T-helper 1 cell treated with Interleukin-12 subunit alpha and Interleukin-12 subunit beta and Interleukin-4 antibody, amounts not matched to agents 30 ng/mL and 1 ng/mL, for 36 hours (primary cell): ENCODE data around the gene HMX2. TPM values are rescaled to one million over a fixed set of nuclear protein-coding genes. Genes with fewer than 3 reads are reported as not detected.

ENCODE experiments used
- intact Hi-C: fragments of 100-400 bp; cut with micrococcal nuclease; formaldehyde crosslinking; loops from one replicate; pipeline ENCODE4 v1.15.1; 2024
- total RNA-seq: library from RNA; stranded (reverse); gene quantifications from 2 replicates; pipeline ENCODE4 v1.2.3, GENCODE V29; 2022

Gene HMX2, protein sequence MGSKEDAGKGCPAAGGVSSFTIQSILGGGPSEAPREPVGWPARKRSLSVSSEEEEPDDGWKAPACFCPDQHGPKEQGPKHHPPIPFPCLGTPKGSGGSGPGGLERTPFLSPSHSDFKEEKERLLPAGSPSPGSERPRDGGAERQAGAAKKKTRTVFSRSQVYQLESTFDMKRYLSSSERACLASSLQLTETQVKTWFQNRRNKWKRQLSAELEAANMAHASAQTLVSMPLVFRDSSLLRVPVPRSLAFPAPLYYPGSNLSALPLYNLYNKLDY
- total RNA-seq: not detected in 2 replicates

DNA sequence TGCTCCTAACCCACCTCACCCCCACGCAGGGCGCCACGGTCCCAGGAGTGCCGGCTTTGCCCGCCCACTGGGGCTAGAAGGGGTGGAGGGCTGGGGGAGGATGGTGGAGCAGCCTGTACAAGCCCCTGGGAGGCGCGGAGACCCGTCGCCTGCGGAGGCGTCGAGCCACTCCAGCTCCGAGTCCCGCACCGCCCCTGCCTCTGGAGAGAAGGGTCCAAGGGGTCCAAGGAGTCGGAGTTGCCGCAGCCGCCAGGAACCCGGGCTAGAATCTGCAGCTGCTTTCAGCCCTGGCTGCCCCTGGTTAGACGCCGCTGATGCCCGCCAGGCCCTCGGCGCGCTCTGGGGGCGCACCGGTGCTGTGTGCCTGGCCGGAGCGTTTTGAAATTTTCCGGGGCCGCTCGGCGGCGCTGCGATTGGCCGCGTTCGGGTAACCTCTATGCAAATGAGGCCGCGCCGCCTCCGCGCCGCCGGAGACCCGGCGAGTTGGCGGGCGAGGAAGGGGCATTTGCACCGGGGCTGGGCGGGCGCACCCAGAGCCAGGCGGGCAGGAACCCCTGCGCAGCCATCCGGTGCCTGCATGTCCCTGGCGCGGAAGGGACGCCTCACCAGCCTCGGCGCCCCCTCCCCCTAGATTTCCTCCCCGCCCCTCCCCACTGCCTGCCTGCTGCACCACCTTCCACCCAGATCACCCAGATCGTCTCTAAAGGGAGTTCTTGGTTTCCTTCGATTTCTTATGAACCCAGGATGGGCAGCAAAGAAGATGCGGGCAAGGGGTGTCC, at the start of gene HMX2:
TSS of gene HMX2 (plus strand) at position 502 of the 779 bp plus-strand sequence. CDS start at position 745, 243 bp downstream.
- intact Hi-C loops: loop anchor here (2.0 to 5.0 kb wide), 3 partner anchors 15 to 1299 kb away; no protein-coding TSS in a partner anchor

DNA sequence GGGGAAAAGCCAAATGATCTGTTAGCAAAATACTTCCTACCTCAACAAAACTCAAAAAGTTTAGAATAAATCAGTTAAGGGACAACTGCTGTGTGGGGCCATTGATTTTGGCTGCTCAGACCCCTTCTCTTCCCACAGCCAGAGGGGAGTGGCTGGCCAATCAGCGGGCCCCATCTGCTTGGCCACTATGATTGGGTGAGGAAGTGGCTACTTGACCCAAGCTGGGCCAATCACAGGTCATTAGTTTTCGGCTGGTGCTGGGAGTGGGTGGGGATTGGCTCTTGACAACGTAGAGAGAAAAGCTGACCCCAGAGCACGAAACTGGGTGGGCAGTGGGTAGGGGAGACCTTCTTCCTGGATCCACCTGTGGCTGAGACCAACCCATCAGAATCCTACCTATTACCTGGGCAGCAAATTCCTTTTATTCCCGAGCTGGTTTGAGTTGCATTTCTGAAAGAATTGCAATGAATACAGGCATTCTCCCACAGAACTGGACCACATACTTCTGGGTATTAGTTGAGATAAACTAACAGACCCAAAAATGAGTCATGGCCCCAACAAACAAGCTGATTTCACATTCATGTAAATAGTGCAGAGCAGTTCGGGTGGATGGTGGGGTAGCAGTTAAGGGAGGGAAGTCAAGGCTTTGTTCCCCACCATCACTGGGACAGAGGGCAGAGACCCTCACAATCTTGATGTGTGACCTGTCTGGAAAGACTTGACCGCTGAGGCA, 47.7 kb upstream of the HMX2 start:
- intact Hi-C loops: no loop called here

DNA sequence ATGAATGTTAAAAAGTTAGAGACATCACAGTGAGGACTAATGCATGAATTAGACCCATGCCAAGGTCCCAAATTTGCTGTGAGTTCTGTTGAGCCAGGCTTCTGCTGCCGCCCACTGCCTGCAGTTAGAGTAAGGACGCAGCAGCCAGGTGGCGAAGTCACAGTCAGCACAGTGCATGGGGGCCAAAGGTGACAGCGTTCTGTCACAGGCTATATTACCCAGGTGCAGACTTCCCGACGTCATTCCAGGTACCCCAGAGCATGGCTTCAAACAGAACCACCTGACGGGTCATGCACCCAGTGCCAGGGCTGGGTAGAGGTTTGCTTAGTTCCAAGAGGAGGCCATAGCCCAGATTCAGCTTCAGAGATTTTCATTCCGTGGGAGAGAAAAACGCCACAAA, 46.1 kb upstream of the HMX2 start:
- intact Hi-C loops: no loop called here

DNA sequence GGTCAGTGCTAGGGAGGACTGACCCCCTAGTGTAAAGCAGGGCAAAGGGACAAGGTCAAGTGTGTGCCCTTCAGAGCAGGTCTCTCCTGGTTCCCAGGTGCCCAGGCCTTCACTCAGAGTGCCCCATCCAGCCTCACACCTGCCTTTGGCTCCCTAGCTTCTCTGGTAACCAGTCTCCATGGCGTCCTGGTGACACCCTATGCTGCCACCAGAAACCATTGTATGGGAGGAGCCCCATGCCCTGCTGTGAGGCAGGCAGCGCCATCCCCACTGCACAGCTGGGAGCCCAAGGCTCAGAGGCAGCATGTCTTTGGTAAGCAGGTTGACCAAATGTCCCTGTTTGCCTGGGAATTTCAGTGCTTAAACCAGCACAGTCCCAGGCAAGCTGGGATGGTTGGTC, 45.3 kb upstream of the HMX2 start:
- intact Hi-C loops: no loop called here

DNA sequence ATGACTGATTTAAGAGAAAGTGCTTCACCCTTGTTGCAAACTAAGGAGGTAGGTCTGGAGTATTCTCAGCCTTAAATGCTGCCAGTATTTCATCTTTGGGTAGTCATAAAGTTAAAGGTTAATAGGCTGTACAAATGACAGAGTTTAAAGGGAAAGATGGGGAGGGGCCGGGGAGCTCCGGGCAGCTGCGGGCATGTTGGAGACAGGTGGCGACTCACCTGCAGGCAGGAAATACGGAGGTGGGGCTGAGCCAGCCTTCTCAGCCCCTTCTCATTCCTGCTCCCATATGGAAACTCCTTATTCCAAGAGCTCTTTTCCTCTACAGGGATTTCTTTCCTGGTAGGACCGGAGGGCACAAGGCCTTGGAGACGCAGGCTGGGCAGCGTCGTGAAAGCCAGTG, 44.0 kb upstream of the HMX2 start:
- intact Hi-C loops: no loop called here

DNA sequence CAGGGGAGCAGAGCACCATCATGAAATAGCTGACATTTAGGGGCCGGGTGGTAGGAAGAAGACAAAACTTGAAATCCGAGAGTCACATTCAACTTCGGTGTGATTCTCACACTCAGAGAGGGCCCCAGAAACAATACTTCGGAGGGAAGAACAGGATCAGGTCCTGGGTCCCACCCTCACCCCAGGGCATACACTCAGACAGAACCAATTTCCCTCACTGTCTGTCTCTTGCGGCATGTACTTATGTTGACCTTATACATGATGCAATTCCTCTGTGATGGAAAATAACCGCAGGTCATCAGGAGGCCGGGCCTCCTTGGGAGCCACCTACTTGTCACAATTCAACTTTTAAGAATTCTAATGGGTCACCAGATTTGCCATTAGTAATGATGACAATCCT, 38.5 kb upstream of the HMX2 start:
- intact Hi-C loops: no loop called here

DNA sequence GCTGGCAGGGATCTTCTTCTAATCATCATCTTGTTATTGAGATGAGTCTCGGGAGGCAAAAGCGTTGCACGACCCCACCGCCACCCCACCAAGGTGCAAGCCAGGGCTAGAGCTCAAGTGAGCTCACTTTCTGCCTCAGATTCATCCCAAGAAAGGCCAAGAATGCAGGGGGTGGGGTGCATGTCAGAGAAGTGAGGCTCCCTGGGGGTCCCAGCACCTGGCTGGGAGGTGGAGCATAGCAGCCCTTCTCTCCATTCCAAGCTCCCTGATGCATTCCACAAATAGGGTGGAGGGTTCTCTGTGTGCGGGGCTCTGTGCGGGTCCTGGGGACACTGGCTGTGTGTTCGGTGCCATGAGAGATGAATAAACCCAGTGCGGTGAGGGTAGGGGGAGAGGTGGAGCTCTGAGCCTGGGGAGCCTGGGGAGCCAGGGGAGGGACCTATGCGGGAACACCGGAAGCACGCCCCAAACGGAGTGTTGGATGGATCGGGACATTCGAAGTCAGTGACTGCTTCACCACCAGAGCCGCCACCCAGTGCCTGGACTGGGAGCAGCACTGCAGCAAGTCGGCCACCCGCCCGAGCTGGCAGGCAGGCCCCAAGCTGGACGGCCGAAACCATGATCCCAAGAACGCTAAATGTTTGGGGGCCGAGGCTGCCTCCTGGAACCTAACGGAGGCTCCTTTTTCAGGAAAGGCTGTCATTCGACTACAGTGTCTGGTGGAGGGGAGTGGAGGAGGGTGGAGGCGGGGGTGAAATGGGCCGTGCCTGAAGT, 30.1 kb upstream of the HMX2 start:
- intact Hi-C loops: no loop called here

DNA sequence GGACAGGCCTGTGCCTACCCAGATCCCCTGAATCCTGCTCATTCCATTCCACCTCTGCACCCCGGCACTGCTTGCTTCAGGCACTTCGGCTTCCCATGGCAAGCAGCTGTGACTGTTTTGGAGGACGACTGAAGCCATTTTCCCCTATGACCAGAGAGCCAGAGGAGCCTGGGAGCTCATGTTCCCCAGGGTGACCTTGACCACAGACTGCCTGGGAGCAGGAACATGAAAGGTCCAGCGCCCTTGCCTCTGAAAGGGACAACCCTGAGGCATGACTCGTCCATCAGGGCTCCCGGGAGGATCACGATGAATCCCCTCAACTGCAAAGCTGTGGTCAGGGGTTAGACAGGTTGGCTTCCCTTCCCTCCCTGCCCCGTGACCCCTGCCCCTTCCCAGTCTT, 28.9 kb upstream of the HMX2 start:
- intact Hi-C loops: no loop called here

DNA sequence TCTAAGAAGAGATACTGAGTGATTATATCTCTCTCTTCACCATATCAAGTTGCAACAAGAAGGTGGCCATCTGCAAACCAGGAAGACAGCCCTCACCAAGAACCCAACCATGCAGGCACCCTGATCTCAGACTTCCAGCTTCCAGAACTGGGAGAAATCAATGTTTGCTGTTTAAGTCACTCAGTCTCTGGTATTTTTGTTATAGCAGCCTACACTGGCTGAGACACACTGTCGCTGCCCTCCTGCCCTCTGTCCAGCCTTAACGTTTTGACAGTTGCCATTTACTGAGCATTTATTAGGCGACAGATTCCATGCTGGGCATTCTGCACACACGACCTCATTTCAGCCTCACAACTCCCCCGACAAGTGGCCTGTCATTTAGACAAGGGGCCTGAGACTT, 21.7 kb upstream of the HMX2 start:
- intact Hi-C loops: no loop called here

DNA sequence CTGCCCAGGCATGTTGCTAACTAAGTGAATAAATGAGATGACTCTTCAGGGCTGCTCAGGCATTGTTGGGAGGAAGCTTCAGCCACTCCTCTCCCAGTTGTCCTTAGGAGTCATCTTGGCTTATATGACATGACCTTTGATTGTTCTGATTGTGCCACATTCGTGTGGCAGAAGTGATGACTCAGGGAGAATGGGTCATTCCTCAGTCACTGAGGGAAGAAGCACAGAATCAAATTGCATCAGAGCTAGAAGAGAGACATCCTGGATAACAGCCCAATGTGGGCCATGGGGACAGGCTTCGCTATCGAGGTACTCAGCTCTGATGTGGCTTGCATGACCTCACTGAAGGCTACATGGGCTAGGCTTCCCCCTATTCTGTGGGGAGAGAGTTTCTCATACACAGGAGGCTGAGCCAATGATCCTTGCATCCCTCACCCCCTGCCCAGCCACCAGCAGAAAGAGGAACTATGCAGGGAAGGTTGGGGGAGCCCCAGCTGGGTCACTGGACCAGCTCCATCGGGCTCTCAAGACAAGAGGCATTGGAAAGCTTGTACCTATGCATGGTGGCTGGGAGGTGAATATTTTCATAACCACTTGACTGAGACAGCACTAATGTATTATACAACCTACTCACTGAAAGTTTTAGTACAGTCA, 18.2 kb upstream of the HMX2 start:
- intact Hi-C loops: no loop called here

DNA sequence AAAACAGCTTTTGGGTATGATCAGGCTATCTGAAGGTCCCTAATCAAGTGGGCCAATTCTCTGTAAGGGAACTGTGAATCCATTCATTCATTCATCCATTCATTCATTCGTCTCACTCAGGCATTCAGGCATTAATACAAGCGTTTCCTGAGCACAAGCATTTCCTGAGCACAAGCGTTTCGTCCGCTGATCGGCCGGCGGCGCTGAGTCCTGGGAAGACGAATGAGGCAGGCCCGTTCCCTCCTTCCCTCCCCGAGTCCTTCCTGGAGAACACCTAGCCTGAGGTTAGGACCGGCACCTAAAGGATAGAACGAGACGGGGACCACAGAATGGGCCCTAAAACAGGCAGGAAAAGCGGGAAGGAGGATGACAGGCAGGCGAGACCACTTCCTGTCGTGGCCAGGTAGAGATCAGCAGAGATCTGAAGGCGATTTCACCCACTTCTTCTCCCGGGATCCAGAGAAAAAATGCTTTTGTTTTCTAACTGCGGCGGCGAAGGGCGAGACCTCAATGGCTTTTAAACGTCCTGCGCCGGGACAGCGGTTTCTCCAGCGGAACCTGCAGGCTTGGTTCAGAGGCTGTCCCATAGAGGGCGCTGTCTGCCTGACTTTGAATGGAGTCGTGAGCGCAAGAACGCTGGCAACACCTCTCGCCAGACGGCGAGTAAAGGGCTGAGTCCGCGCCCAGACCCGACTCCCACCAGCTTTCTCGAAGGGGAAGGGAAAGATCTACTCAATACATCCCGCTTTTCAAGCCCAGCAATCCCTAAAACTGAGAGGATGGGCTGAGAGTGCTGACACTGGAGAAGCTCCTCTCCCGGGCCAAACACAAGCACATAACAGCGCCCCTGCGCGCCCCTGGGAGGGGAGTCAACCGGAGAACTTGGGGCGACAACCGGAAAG, 15.1 kb upstream of the HMX2 start:
- intact Hi-C loops: loop anchor here (1.0 to 2.0 kb wide), 5 partner anchors 9 to 426 kb away; partner anchors contain the start of gene HMX2

DNA sequence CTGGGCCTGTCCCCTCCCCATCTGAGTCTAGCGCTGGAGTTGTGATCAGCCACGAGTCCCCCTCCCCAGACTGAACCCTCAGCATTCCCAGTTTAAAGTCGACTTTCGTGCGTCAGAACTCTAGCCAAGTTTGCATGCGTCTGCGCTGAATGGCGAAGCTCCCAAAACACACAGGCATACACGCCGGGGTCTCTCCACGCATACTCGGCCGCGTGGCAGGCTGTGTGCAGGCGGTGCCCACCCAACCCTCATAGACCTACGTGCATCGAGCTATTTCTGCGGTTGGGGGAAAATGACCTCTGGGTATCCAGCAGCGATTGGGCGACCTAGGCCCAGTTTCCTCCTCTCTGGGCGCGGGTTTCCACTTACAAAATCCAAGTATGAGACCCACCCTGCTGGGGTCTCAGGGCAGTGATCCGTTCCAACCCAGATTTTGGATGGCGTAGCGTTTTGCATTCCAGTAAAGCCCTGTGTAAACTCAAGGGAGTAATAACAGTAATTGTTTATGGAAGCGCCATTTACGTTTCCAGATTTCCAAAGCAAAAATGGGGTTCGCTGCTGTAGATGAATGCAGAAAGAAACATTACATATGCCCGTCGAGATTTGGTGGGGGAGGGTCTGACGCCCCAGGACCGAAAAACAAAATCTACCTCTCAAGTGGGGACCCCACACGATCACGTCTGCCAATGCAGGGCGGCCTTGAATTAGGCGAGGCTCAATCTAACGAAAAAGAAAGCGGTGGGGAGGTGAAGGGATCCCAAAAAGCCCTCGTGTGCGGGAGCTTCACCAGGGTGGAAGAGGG, 14.2 kb upstream of the HMX2 start:
- intact Hi-C loops: loop anchor here (1.0 to 2.0 kb wide), 5 partner anchors 9 to 426 kb away; partner anchors contain the start of gene HMX2

DNA sequence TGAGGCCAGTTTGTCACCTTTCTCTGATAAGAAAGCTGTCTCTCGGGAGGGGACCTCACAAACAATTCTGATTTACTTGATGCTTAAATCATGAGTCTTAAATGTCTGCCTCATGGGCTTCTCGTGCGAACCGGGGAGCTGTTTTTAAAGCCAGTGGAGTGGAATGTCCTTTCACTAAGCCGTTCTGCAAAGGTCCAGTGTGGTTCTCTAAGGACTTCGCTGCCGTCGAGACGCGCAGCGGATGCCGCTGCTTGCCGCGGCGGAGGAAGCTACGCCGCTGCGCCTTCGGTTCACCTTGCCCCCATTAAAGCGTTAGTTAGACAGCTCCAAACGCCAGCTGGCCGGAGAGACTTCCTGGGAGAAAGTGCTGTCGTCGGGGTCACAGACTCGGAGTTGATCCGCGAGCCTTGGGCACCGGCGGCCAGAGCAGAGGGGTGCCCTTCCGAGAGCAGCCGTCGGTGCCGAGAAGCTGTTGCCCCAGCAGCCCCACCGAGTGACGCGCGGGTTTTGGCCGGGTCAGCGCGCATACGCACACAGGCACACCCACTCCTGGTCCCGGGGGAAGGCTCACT, 13.5 kb upstream of the HMX2 start:
- intact Hi-C loops: no loop called here

DNA sequence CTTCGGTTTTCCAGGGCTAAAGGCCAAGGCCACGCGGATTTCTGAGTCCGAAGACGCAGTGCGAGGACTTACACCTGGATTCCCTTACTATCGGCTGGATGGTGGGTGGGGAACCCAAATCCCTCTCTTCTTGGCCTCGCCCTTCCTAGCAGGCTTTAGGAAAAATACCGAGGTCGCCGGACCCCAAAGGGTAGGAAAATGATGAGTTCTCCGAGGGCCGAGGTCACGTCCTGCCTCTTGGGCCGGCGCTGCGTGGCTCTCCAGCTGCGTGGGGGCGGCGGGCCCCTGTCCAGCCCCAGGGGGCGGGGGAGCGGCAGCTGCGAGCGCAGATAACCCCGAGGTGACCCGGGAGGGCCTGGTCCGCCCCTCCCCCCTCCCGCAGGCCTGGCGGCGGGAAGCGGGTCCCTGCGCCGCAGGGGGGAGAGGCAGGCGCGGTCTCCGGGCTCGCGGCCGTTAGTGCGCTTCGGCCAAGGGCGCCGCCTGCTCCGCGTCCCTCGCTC, 13.0 kb upstream of the HMX2 start:
- intact Hi-C loops: loop anchor here (5.0 kb wide), 1 partner anchor 183 kb away; the partner anchor contains the start of gene C10orf88

DNA sequence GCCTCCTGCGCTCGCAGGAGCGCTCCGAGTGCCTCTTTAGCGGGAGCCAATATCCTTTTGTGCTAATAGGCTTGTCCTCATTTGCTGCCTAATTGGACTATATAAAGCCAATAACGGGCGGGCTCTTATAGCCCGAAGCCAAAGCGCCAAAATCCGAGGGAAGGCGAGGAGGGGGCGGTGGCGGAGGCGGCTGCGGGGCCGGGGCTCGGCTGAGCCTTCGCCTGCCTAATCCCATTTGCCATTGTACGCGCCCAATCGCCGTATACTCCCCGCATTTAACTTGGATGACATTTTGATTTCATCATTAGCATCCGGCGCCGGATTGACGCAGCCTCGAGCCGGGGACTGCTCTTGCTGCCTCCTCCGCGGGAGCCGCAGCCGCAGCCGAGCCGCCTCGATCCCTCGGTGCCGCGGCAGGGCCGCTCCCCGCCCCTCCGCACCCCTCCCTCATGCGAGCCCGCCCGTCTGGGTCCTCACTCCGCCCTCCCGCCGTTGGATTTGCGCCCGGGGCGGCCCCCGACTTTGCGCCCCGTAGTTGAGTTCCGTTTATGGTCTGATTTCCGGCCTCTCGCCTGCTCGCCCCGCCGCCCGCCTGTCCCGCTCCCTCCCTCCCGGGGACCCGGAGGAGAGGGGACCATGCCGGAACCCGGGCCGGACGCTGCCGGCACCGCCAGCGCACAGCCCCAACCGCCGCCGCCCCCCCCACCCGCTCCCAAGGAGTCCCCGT, 12.4 kb upstream of the HMX2 start, which contains the start of gene HMX3:
TSS of gene HMX3 (plus strand) at position 556 of the 727 bp plus-strand sequence. CDS start at position 637, 81 bp downstream.
- intact Hi-C loops: loop anchor here (5.0 kb wide), 1 partner anchor 183 kb away; the partner anchor contains the start of gene C10orf88

DNA sequence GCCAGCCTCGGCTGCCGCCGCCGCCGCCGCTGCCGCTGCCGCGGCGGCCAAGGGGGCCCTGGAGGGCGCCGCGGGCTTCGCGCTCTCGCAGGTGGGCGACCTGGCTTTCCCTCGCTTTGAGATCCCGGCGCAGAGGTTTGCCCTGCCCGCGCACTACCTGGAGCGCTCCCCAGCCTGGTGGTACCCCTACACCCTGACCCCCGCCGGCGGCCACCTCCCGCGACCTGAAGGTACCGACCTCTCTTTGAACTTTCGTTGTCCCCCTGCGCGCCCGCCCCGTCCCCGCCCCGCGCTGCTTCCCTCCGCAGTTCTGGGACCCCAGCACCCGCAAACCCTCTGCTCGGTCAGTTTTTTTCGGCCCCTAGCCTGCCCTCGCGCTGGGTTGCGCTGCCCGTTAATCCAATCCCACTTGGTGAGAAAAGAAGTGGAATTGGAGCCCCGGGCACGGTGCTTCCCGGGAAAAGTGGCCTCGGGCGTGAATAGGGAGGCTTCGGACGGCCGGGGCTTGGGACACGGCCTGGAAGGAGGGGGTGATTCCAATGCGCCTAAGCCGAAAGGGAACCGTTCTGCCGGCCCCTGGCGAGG, 11.6 kb upstream of the HMX2 start:
- intact Hi-C loops: loop anchor here (5.0 kb wide), 1 partner anchor 184 kb away; the partner anchor contains the start of gene C10orf88
